SU-DHL-6 (cell line): ENCODE measurements around the gene PKDREJ.

Experiments
- H2AFZ ChIP-seq: fragments of 200-600 bp; sonication (generic); 2 replicates; pipeline ENCODE4 v1.6.1; 2014; ENCODE audit warnings: low read depth, mild to moderate bottlenecking, moderate library complexity, mixed read lengths, antibody characterized with exemption, low read length; ENCODE audit not compliant: severe bottlenecking
- H3F3A ChIP-seq: fragments of 200-600 bp; shearing (Covaris generic); 2 replicates; pipeline ENCODE4 v1.6.0; 2016; ENCODE audit warnings: antibody characterized with exemption, mild to moderate bottlenecking; ENCODE audit not compliant: insufficient read depth
- H3K27ac ChIP-seq: fragments of 200-600 bp; sonication (generic); 2 replicates; pipeline ENCODE4 v1.5.1; 2016; ENCODE audit warnings: low read depth, mild to moderate bottlenecking, low read length, moderate library complexity, mixed read lengths
- H3K27me3 ChIP-seq: fragments of 200-600 bp; sonication (generic), shearing (Covaris generic); 2 replicates; pipeline ENCODE4 v1.6.0; 2014; ENCODE audit warnings: mild to moderate bottlenecking, low read length
- H3K36me3 ChIP-seq: fragments of 200-600 bp; sonication (generic); 2 replicates; pipeline ENCODE4 v1.6.1; 2014; ENCODE audit warnings: mild to moderate bottlenecking, low read length, mixed read lengths
- H3K4me2 ChIP-seq: fragments of 300-600, 200-600 bp; shearing (Covaris generic), sonication (generic); 2 replicates; pipeline ENCODE4 v1.6.0; 2014; ENCODE audit warnings: low read length, low read depth, mild to moderate bottlenecking; ENCODE audit not compliant: poor library complexity, severe bottlenecking
- H3K4me3 ChIP-seq: fragments of 200-600 bp; sonication (generic); 2 replicates; pipeline ENCODE4 v1.5.1; 2014; ENCODE audit warnings: antibody characterized with exemption, low read length, mild to moderate bottlenecking, mixed read lengths; ENCODE audit not compliant: insufficient read depth, poor library complexity, severe bottlenecking
- H3K79me2 ChIP-seq: fragments of 200-600 bp; sonication (generic); 2 replicates; pipeline ENCODE4 v1.6.1; 2014; ENCODE audit warnings: mild to moderate bottlenecking, low read length, moderate library complexity; ENCODE audit not compliant: insufficient read depth
- H3K9ac ChIP-seq: fragments of 200-600 bp; sonication (generic); 2 replicates; pipeline ENCODE4 v1.7.0; 2014; ENCODE audit warnings: mild to moderate bottlenecking, low read length
- H3K9me2 ChIP-seq: fragments of 200-600 bp; sonication (generic); replicated peaks from 2 replicates; pipeline ENCODE4 v1.6.1; 2014; ENCODE audit warnings: low read length; ENCODE audit not compliant: insufficient read depth
- H3K9me3 ChIP-seq: fragments of 200-600 bp; sonication (generic); 2 replicates; pipeline ENCODE4 v1.6.1; 2014; ENCODE audit warnings: low read length, mixed read lengths; ENCODE audit not compliant: insufficient read depth
- H4K20me1 ChIP-seq: fragments of 200-600 bp; sonication (generic); 2 replicates; pipeline ENCODE4 v1.6.1; 2014; ENCODE audit warnings: low read depth, mild to moderate bottlenecking, antibody characterized with exemption, low read length, moderate library complexity, mixed read lengths
- EZH2phosphoT487 ChIP-seq: fragments of 200-600 bp; sonication (generic), shearing (Covaris generic); conservative IDR thresholded peaks from 2 replicates; pipeline ENCODE4 v1.6.1; 2018; ENCODE audit warnings: mild to moderate bottlenecking, antibody characterized with exemption, low read length, moderate library complexity, mixed read lengths
- TF ChIP-seq, protein P1 (sequence below): fragments of 200-600 bp; sonication (generic); IDR thresholded peaks from one replicate; pipeline ENCODE4 v1.5.1; 2017; ENCODE audit warnings: antibody characterized with exemption, mild to moderate bottlenecking, low read length, moderate library complexity; ENCODE audit not compliant: insufficient read depth, poor library complexity, severe bottlenecking

Gene PKDREJ

DNA sequence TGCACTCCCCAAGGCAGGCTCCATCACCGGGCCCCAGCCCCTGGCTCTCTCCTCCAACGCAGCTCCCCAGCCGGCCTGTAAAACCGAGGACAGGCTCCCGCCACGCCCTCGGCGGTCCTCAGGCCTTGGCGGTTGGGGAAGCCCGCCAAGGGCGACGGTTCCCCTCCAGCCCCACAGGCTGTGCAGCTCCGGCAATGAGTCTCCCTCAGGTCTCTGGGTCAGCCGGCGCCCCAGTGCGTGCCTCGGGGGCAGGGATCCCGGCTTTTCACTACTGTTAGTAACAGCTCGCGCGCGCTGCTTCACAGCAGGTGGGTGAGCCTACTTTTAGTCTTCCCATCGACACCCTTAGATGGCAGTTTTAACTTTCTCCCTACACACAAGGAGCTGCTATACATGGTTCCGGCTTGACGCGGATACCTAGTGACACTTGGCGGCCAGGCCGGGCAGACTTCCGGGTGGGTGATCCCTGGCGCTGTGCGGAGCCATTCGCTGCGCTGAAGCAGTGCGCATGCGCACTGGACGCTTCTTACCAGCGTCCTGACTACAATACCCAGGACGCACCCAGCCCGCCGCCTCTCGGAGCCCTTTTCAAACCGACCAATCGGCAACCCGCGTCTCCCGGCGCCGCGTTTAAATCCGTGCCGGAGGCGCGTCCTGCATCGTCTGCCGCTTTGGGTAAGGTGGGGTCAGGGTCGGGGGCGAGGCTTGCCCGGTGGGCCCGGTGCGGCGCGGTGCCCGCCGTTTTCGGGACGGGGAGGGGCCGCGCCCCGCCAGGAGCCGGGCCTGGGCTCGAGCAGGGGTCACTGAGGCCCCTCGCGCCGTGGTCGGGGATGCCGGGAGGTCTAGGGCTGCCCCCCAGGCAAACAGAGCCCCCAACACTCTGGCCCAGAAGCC lies 33.4 kb upstream of the PKDREJ start, which contains the start of gene GTSE1:
GTSE1 (plus strand) TSS at position 614 of the 894 bp plus-strand sequence. CDS start 531 bp downstream, outside the sequence.
- H3K79me2 ChIP-seq: peaks cover 38% of the 10 kb centered on the region
- no peaks in the 10 kb centered on the region for H4K20me1 ChIP-seq
- peak within 1 kb of the TSS; percentile 69 for H2AFZ ChIP-seq

DNA sequence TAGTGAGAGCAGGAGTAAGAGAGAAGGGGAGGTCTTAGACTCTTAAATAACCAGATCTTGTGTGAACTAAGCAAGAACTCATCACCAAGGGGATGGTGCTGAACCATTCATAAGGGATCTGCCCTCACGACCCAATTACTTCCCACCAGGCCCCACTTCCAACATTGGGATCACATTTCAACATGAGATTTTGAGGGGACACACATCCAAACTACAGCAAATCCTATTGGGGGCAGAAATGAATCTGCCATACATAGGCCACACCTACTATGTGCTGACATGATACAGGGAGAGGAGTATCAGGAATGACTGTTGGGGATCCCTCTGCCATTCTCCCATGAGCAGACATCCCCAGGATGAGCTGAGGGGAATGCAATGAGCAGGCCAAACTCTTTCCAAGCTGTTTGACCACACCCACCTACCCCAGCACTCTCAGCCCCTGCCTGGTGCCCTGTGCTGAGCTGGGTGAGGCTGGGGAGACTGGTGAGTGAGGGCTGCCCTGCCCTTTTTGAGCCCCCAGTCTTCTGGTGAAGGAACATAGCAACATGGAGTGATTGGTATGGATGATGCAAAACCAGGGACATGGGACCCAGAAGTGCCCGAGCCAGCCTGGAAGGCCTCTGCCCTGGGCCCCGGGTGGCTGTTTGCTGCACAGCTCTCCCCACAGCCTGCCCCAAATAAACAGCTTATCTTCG lies 32.3 kb upstream of the PKDREJ start:
- H3F3A ChIP-seq: peaks cover 4% of the 10 kb centered on the region; the same call in 1 of the 2 replicates
- H3K36me3 ChIP-seq: peaks cover 11% of the 10 kb centered on the region; the same call in 1 of the 2 replicates
- no peaks in the 10 kb centered on the region for H3K27me3 ChIP-seq
- H3K79me2 ChIP-seq: peaks cover 27% of the 10 kb centered on the region
- H3K4me3 ChIP-seq: peak overlapping the region; percentile 82
- H2AFZ ChIP-seq: peak overlapping the region; percentile 61
- H3K9me3 ChIP-seq: no peaks in the 10 kb centered on the region
- no peaks in the 10 kb centered on the region for H3K9me2 ChIP-seq
- TF ChIP-seq, protein P1, sequence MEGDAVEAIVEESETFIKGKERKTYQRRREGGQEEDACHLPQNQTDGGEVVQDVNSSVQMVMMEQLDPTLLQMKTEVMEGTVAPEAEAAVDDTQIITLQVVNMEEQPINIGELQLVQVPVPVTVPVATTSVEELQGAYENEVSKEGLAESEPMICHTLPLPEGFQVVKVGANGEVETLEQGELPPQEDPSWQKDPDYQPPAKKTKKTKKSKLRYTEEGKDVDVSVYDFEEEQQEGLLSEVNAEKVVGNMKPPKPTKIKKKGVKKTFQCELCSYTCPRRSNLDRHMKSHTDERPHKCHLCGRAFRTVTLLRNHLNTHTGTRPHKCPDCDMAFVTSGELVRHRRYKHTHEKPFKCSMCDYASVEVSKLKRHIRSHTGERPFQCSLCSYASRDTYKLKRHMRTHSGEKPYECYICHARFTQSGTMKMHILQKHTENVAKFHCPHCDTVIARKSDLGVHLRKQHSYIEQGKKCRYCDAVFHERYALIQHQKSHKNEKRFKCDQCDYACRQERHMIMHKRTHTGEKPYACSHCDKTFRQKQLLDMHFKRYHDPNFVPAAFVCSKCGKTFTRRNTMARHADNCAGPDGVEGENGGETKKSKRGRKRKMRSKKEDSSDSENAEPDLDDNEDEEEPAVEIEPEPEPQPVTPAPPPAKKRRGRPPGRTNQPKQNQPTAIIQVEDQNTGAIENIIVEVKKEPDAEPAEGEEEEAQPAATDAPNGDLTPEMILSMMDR: no peak
- no peak for TF ChIP-seq EZH2phosphoT487
- peak overlapping the region; percentile 75 for H3K27ac ChIP-seq
- peak overlapping the region; percentile 80 for H3K9ac ChIP-seq
- H3K4me2 ChIP-seq: peak overlapping the region; percentile 100
- no peaks in the 10 kb centered on the region for H4K20me1 ChIP-seq

More for the DNA sequence above, 33.4 kb upstream of the PKDREJ start, which contains the start of gene GTSE1:
- Histone ChIP-seq H3K9me3 (no peaks in the 10 kb centered on the region), H3K9me2 (no peaks in the 10 kb centered on the region), H3K27ac (peak within 1 kb of the TSS; percentile 75), H3K4me2 (peak within 1 kb of the TSS; percentile 100), H3K36me3 (peaks cover 13% of the 10 kb centered on the region; the same call in 1 of the 2 replicates), H3K9ac (peak within 1 kb of the TSS; percentile 80), H3F3A (peaks cover 4% of the 10 kb centered on the region; the same call in 1 of the 2 replicates), H3K4me3 (peak within 1 kb of the TSS; percentile 82), H3K27me3 (no peaks in the 10 kb centered on the region)
- TF ChIP-seq, protein P1: no peak
- no peak for TF ChIP-seq EZH2phosphoT487

DNA sequence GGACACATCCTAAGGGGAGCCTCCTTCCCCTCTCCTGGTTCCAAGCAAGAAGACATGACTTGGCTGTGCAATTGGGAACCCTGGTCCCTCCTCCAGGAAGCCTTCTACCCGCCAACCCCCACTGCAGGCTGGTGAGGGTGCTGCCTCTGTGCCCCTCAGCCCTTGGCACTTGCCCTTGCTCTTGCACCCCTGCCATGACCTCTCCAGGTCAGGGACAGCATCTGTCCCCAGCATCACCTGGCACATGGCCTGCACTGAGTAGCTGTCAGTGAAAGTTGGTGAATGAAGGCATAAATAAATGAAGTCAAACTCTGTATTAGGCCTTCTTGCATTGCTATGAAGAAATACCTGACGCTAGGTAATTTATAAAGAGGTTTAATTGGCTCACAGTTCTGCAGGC lies 31.6 kb upstream of the PKDREJ start:
- Histone ChIP-seq H3K27me3 (no peaks in the 10 kb centered on the region), H3K4me3 (no peak overlapping the region), H3K9ac (no peak overlapping the region), H4K20me1 (no peaks in the 10 kb centered on the region), H3K79me2 (peaks cover 25% of the 10 kb centered on the region), H2AFZ (no peak overlapping the region), H3K4me2 (no peak overlapping the region), H3K9me3 (no peaks in the 10 kb centered on the region), H3F3A (peaks cover 4% of the 10 kb centered on the region; the same call in 1 of the 2 replicates), H3K36me3 (peaks cover 11% of the 10 kb centered on the region; the same call in 1 of the 2 replicates), H3K9me2 (no peaks in the 10 kb centered on the region), H3K27ac (no peak overlapping the region)
- no peak for TF ChIP-seq EZH2phosphoT487
- TF ChIP-seq, protein P1: no peak
